ENCODE measurements around the gene CORO2A.
"Not testable (repeated sequence)": the region's sequence is repeated elsewhere in the genome, so short reads cannot be mapped to it uniquely, and the experiment has no call there.

CORO2A gene

DNA sequence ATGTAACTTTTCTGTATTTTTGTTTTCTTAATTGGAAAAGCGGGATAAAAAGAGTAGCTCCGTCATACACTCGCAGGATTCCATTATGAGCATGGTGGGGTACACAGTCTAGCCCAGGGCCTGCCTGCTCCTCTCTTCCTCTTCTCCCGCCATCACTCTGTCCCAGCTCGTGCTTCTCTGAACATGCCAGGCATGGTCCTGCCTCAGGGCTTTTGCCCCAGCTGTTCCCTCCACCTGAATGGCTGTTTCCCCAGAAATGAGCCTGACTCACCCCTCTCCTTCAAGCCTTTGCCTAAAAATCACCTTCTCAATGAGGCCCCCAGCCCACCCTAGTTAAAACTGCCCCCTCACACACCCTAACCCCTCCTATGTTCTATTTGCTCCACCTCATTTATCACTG lies 4.5 kb downstream of the CORO2A start:
- DNase-seq, result no peak

DNA sequence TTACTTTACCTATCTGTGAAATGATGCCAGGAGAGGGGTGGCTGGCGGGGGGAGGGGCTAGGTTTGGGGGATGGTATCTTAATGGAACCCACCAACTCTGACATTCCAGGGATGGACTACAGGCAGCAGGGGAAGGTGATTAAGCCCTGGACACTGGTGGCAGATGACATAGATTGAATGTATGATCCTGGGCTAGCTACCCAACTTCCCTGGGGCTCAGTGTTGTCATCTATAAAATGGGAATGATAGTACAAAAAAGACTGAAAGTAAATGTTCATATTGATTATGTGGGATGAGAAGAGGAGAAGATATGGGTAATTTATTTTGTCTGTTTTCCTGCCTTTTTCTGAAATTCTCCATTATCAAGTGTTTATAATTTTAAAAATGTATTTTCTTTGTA lies 6.2 kb downstream of the CORO2A start:
- no peak for DNase-seq

DNA sequence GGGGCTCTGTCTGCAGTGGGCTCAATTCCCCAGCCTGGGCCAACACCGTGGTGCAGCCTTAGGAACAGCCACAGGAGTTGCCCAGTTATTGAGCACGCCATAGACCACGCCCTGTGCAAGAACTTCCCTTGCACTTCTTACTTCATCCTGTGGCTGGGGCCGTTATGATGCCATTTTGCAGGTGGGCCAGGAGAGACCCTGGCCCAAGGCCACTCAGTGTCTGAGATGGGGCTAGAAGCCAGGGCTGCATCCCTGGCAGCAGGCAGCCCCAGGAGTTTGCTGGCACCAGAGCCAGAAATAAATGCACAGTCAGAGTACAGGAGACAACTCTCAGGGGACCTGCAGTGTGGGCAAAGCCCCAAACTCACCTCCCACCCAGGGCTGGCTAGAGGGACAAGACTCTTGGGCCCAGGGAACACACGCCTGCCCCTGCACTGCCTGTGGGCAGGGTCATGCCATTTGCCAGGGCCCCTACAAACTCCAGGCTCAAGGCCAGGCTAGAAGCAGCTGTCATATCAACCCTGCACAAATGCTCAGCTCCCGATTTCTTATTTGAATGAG lies 6.7 kb downstream of the CORO2A start:
- no peak for DNase-seq

DNA sequence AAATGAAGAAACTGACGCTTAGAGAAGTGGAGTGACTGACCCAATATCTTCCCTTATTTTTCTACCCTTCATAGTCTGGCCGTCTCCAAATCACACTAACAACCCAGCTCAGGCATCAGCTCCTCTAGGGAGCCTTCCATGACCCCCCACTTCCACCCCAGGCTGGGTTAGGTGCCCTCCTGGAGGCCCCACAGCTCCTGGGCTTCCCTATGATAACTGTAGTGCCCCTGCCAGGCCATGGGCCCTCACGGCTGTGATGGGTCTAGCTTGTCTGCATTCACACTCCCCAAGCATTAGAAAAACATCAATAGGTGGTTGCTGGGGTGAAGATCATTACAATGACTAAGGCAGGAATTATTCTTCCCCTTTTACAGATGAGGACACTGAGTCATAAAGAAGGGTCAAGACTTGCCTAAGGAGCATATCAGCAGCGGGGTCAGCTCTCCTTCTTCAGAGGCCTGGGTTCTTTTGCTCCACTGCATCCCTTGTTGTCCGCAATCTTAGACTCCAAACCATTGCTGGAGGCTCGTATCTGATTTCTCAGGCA lies 7.3 kb downstream of the CORO2A start:
- no peak for DNase-seq

DNA sequence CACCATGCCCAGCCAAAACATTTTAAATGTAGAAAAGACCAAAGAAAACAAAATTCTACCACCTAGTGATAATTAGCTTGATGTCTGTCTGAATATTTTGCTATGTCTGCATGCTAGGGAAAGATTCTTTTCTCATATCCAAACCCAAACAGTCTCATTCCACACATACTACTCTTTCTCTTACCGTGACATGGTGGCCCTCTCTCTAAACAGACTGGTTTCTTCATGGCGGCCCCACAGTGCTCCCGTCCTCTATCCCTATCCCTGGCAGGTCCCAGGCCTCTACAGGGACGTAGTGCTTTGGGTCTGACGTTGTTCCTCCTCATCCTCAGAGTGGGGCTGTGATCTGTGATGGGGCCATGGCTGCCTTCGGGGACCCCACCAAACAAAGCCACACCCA lies 8.1 kb downstream of the CORO2A start:
- no peak for DNase-seq

DNA sequence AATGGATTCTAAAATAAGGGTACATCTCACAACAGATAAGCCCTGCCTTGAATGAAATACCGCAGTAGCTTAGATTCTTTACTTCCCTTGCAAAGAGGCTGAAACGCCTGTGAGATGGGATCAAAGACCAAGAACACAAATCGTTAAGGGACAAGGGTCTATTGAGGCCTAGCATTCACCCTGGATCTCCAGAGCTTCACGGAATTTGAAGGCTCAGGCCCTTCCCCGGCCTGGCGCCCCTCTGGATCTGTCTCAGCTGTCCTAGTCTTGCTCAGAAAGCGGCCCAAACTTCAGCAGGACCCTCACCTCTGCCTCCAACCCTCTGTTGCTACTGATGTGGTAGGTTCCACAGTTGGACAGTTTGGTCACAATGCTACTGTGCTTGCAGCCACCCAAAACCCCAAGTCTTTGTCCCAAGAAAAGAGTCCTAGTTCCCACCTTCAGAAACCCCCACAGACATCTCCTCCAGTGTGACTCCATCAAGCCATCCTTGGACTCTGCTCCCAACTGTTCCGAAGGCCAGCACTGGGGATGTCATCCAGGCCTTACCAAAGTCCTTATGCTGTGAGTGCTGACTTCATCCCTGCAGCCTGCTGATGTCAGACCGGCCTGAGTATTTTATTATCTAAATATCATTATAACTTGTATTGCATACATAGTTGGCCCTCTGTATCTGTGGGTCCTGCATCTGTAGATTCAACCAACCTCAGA lies 9.4 kb downstream of the CORO2A start:
- DNase-seq, result no peak

DNA sequence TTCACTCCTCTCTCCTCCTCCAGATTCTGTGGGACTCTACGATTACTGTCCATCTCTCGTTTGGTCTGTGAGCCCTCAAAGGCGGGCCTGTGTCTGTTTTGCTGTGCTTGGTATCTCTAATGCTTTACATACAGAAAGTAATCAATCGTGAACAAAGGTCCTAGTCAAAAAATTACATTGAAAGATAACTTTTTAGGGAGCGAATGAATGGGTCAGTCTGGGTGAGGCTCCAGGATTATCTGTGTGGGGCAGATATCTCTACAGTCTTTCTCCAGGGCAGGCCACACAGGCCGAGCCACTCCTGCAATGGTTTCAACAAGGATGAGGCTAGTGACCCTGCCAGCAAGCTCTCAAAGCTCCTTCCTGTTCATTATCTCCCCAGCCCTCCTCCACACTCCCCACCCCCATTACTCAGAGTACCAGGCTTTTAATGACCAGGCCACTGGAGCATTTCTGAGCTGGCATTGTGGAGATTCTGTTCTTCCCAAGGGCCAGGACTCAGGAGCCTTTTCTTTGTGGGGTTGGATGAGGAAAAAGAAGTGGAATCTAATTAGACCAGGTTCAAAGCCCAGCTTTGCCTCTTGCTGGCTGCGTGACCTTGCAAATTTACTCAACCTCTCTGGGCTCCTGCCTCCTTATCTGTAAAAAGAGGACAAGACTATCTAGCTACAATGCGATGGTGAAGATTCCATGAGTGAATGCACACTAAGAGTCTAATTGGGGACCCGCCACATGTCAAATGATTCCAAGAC lies 10.2 kb downstream of the CORO2A start:
- peak; percentile 37 for DNase-seq

DNA sequence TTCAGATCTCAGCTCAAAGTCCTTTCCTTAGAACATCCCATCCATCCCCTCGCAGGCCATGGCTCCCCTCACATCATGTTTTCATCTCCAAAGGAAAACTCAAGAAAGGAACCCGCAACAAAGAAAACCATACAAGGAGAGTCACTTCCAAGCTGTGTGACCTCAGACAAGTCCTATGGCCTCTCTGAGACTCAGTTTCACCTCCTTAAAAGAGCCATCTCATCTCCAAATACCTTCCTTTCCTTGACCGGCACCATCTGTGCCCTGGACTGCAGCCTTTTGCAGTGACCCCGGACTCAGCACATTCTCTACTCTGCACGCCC lies 10.7 kb downstream of the CORO2A start:
- no peak for DNase-seq

DNA sequence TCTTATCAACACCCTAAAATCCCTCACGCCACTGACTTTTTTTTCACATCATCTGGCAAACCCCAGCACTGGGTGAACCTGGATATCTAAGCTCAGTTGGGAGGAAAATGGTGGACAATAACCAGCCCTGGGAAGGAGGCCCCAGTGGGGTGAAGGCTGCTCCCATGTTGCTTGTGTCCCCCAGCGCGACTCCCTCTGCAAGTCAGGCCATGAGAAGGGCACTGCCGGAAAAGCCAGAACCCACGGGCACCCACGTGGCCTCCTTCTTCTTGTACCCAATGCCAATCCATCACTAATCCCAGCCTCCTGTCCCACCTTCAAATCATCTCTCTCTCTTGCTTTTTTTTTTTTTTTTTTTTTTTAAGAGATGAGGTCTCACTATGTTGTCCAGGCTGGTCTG lies 11.4 kb downstream of the CORO2A start:
- DNase-seq, result no peak

DNA sequence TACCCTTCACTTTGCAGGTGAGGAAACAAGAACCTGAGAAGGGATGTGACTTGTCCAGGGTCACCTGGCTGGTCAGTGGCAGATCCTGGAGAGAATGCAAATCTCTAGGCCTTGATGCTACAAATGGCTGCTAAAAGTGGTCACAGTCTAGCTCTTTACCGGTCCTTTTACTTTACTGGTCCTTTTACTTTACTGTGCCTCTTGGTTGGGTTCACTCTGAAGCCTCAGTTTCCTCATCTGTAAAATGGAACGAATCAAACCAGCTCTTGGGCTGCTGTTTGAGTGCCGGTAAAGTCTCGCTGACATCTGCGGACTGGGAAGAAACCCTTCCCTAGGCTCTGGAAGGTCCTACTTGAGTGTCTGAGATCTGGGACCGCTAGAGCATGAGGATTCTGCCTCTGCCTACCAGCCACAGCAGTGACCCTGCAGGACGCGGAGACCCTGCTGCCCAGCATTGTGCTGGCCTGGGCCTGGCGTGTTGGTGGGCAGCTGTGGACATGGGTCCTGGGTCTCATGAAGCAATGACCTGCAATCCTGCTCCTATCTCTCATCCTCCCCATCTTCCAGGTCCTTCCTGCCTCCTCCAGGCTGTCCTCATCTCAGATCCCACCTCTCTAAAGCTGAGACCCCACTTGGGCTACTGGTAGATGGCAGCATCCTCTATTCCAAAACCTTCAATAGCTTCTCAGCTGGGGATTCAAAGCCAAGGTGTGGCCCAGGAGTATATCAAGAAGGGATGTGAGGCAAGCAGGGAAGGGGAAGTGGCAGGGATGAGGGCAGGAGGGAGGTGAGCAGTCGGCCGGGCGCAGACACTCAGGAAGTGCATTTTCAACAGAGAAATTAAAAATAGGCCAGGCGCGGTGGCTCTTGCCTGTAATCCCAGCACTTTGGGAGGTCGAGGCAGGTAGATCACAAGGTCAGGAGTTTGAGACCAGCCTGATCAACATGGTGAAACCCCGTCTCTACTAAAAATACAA lies 13.3 kb downstream of the CORO2A start:
- no peak for DNase-seq

DNA sequence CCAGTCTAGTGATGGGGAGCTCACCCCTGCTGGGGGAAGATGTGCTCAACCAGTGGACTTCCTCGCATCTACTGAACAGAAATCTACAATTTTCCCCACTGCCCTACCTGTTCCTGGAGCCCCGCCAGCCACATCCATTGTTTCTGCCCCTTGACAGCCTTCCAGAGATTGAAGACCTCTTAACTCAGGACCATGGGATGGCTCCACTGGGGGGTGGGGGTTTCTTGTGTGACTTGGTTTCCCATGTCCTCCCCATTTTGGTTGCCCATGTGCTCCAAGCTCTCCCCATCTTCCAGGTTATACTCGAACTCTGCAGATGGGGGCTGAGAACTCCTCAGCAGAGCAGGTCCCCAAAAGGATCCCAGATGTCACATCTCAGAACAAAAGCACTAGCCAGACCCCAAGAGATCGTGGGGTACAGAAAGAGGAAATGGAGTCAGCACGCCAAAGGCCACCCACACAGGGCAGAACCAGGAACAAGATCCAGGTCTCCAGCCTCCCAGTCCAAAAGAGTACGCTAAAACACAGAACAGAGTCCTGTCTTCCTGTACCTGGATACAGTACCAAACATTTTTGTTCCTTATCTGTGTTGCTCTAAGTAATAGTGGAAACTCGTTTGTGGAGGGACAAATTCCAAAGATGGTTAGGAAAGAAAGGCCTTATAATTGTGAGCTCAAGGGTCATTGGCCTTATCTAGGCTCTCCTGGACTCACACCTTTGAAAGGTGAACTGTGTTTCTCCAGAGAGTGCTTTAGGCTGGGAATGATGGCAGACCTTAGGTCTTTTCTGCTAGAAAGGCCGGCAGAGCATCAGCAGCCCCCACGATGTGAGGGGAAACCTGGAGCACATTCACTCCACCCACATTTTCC lies 15.8 kb downstream of the CORO2A start:
- no peak for DNase-seq

DNA sequence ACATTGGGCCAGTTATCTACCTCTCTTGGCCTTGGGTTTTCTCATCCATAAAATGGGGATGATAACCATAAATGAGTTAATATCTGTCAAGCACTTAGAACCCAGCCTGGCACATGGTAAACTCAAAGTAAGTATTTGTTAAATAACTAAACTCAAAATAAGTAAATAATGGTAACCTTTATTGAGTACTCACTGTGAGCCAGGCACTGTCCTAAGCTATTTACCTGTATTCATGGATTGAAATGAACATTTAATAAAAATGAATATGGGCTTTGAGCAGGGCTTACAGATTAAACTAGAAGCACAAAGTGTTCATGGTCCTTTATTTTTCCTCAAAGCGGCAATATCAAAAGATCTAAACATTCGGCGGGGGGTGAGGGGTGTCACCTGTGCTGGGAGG lies 16.7 kb downstream of the CORO2A start:
- DNase-seq, result no peak

DNA sequence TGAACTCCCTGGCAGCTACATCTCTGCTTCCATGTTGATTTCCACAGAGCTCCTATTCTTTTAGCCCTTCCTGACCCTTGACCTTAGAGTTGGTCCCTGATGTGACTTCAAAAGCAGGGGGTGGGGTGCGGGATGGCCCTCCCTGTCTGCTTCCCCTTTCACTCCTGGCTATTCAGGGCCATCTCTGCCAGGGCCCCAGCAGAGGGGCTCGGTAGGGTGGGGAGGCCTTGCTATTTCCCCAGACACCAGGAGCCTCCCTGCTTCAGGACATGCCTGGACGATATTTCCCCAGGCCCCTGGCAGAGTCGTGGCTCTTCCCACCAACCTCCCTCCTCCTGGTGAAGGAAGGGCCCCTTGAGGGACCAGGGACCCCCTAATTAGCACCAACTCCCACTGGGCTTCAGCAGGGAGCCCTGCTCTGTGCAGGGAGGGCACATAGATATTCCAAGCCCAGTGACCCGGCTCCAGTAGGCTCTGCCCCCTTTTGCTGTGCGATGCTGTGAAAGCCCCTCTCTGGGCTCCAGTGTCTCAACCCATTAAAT lies 17.3 kb downstream of the CORO2A start:
- no peak for DNase-seq

DNA sequence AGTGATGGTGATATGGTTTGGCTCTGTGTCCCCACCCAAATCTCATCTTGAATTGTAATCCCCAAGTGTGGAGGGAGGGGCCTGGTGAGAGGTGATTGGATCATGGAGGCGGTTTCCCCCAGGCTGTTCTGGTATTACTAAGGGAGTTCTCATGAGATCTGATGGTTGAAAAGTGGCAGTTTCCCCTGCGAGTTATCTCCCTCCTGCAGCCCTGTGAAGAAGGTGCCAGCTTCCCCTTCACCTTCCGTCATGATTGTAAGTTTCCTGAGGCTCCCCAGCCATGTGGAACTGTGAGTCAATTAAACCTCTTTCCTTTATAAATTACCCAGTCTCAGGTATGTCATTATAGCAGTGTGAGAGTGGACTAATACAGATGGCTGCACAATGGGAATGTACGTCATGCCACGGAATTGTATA lies 17.9 kb downstream of the CORO2A start:
- not testable (repeated sequence) for DNase-seq

DNA sequence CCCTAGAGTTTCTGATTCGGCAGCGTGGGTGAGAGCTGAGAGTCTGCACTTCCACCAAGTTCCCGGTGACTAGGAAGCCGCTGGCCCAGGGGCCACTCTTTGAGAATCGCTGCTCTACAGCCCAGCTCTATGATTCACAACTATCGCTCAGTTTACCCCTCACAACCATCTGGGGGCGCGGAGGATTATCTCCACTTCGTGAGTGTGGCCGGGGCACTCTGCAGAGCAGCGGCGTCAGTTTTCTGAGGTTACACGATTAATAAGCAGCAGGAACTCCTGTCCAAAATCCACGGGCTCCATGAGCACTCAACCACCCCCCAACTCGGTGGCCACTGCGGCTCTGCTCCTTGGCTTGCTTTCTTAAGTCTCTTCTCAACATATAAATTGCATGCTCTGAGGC lies 19.3 kb downstream of the CORO2A start:
- no peak for DNase-seq

DNA sequence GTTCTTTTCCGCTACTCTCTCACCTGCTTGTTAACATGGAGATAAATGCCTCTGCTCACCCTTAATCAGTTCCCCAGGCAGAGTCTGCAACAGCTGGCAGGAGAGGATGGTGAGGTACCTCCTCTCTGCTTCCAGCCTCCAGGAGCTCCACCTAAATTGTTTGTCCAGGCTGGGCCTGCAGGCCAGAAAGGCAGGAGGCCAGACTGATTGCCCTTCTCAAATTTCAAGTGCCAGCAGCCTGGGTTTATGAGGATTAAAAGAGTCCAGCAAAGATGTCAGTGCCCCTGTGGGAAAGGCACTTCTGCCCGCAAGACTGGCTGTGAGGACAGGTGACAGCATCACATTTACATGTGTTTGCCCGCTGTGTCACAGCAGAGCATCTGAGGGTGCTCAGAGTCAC lies 19.8 kb downstream of the CORO2A start:
- peak; percentile 97 for DNase-seq

DNA sequence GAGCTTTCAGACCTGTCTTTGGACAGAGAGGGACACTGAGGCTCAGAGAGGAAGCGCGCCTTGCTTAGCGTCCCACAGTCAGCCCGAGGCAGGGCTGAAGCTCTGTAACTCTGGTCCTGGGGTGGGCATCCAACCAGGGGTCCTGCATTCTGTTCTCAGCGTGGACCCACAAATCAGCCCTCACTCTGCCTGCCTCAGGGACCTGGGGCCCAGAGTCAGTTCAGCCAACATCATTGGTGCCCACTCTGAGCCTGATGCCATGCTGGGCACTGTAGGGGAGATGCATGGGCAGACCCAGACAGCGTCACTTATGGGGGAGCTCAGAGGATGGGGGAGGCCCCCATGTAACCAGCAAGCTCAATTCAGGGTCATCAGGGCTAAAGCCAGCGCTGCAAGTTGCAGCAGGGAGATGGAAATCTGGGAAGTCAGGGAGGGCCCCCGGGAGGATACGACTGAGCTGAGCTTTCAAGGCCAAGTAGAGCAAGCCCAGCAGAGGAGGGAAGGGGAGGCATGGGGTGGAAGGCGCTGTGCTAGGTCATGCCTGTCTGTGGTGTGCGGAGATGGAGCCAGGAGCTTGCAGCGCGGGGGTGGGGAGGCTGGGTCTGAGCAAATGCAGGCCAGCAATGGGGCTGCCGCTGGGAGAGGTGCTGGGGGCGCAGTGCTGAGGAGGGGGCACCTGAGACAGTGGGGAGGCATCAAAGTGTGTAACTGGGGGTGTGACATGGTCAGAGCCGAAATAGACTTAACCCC lies 21.1 kb downstream of the CORO2A start:
- no peak for DNase-seq

DNA sequence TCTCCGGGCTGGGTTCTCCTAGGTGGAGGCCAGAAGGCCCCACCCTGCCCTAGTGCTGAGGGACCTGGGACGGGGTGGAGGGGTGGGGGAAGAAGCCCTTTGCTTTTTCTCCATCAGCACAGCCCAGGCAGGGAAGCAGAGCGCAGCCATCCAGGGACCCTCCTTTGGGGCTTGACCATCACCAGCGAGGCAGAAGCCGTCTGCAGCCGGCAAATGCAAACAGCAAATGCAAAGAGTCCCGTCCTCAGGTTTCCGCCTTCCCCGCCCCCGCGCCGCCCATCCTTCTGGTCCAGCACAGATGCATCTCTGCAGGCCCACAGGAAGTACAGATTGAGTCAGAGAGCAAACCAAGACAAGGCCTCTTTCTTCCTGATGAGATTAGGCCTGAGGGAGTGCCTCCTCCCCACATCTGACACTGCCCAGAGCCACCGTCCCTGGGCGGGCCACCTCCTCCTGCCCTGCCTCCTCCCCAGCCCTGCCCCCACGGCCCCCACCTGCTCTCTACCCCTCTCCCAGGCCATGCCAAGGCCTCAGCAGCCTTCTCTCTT lies 23.4 kb downstream of the CORO2A start:
- no peak for DNase-seq

DNA sequence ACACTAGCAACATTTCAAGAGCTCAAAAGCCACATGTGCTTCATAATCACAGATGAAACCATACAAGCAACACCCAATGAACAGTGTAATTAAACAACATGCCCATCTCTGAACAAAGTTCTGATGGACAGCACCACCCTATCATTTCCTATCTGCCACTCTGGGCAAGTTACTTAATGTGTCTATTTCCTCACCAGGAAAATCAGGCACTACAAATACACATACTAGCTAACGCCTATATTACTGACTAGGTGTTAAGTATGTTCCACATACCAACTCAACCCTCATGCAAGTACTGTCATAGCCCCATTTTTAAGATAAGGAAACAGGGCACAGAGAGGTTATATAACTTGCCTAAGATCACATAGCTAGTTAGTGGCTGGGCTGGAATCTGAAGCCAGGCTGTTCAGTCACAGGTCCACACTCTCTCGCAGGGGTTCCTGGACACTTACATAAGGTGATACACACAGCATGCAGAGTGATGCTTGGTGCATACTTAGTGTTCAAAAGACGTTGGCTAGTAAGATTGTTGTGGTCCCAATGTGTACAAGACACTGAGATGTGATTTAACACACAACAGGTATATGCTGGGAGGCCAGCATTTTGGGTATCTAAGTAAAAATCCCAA lies 24.2 kb downstream of the CORO2A start:
- DNase-seq, result no peak

DNA sequence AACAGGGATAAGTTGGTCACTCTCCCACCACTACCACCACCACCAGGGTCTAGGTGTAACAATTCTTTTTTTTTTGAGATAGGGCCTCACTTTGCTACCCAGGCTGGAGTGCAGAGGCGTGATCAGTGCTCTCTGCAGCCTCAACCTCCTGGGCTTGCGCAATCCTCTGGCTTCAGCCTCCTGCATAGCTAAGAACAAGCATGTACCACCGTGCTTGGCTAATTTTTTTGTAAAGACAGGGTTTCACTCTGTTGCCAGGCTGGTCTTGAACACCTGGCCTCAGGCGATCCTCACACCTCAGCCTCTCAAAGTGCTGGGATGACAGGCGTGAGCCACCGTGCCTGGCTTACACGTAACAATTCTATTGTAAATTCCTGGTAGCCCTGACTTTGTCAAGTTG lies 27.5 kb downstream of the CORO2A start:
- DNase-seq, result no peak
